Gastrocnemius medialis (tissue), 4 donors: ENCODE measurements around the gene ERI3.

Source experiments
- CTCF ChIP-seq, 5 experiments: fragments of 450-650 bp in 3 of 5; fragments of 200-600 bp in 2 of 5; sonication (generic) in 2 of 5; IDR thresholded peaks in 4 of 5; conservative IDR thresholded peaks in 1 of 5; 1 replicate in 4 of 5; 2 replicates in 1 of 5; pipeline ENCODE4 v1.5.1; 2016 to 2019; ENCODE audit warnings: antibody characterized with exemption in 5 of 5, mild to moderate bottlenecking in 3 of 5, moderate library complexity in 3 of 5
- POLR2A ChIP-seq, 2 donors: fragments of 450-650 bp; IDR thresholded peaks; one replicate each; pipeline ENCODE4 v1.6.1; 2017; ENCODE audit warnings: antibody characterized with exemption in 2 of 2, mild to moderate bottlenecking in 2 of 2, moderate library complexity in 2 of 2

GRCh38 chr1:44300852-44301251 is 54.2 kb downstream of the ERI3 start:
- no peak for TF ChIP-seq CTCF (IDR thresholded peaks at IDR 0.05 in 4 of 5, conservative IDR thresholded peaks at IDR 0.05 in 1 of 5)
- no peak for TF ChIP-seq POLR2A (IDR thresholded peaks at IDR 0.05)
